HEK293T (cell line): Measurements from ENCODE around the gene CEP41.

Source experiments
- ARNT ChIP-seq: fragments of 450-650 bp; IDR thresholded peaks from 2 replicates; pipeline ENCODE4 v1.6.1; 2017; ENCODE audit warnings: mild to moderate bottlenecking
- BHLHE40 ChIP-seq: fragments of 450-650 bp; IDR thresholded peaks from 2 replicates; pipeline ENCODE4 v1.6.1; 2016; ENCODE audit warnings: mild to moderate bottlenecking, moderate library complexity, borderline replicate concordance
- HDGF ChIP-seq: fragments of 450-650 bp; IDR thresholded peaks from 2 replicates; pipeline ENCODE4 v1.6.1; 2017; ENCODE audit warnings: antibody characterized with exemption, borderline replicate concordance
- SP1 ChIP-seq: fragments of 450-650 bp; IDR thresholded peaks from 2 replicates; pipeline ENCODE4 v1.6.1; 2017
- TARDBP ChIP-seq: fragments of 450-650 bp; IDR thresholded peaks from 2 replicates; pipeline ENCODE4 v1.6.1; 2016

DNA sequence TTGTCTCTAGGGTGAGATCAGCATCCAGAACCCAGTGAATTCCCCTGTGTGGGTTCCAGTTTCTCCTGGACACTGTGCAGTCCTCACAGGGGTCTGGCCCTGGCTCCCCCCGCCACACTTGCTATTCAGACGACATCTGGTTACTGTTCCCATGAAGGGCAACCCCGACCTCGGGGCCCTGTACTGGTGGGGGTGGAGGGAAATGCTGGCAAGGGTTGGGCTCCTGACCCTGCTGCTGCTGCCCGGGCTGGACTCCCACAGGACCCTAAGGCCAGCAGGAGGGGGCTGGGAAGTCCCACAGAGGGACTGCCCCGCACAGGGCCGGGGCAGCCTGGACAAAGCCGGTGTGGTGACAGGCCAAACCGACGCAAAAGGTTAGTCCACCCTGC lies 61.3 kb downstream of the CEP41 start:
- TF ChIP-seq SP1, result no peak
- no peak for TF ChIP-seq BHLHE40
- no peak for TF ChIP-seq TARDBP
- TF ChIP-seq HDGF, result no peak
- TF ChIP-seq ARNT, result no peak
